ENCODE measurements around the gene MPRIP. TPM values are rescaled to one million over a fixed set of nuclear protein-coding genes. Genes with fewer than 3 reads are reported as not detected.

Gene MPRIP
- total RNA-seq, 4 donors from 2014 or later, result 68.7 to 168 (median 99.7) TPM

DNA sequence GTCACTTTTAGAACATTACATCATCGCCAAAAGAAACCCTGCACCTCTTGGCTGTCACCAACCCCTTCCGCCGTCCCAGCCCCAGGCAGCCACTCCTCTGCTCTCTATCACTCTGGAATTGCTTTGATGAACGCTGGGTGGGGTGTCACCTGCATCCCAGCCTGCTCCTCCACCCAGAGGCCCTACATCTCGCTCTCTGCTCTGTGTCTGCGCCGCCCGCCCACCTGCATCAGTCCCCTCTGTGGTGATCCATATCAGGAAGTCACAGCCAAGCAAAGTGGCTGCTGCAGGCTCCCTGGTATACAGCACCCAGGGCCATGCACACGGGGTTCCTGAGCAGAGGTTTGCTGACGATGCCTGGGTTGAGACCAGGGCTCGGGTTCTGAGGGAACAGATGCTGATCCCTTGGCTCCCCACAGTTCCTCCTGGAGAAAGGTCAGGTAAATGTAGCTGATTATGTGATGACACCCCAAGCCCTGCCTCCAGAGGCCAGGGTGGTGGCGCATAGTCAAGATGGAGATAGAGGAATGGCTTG, 30.8 kb downstream of the MPRIP start:
- no peak for TF ChIP-seq CTCF (IDR thresholded peaks at IDR 0.05; ENCODE audit: low read depth)

- no peak for TF ChIP-seq CTCF (IDR thresholded peaks at IDR 0.05; ENCODE audit: low read depth)
Measured at GRCh38 chr17:17073581-17074403, 31.5 kb downstream of the MPRIP start.

GRCh38 chr17:17075125-17075781, 33.0 kb downstream of the MPRIP start:
- TF ChIP-seq CTCF (IDR thresholded peaks at IDR 0.05; ENCODE audit: low read depth), result no peak

DNA sequence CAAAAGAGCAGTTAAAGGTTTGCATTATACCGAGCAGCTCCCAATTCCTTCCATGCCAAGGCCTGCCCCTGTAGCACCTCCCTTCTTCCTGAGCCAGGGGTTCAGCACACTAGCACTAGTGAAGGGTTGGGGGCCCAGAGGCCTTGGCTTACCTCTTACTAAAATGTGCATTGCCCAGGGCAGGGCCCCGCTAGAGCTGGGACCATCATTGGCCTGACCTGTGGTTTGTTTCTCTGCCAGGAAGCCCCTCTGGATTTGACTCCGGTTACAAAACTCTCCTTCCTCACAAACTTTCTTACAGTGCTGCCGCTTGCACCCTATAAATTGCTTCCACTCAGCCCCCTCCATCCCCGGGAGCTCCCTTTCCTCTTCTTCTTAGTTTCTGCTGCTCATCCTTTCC, 33.8 kb downstream of the MPRIP start:
- TF ChIP-seq CTCF (IDR thresholded peaks at IDR 0.05; ENCODE audit: low read depth), result no peak

- TF ChIP-seq CTCF (IDR thresholded peaks at IDR 0.05; ENCODE audit: low read depth), result no peak
Measured at GRCh38 chr17:17077101-17077500, 34.8 kb downstream of the MPRIP start.

- no peak for TF ChIP-seq CTCF (IDR thresholded peaks at IDR 0.05; ENCODE audit: low read depth)
Measured at GRCh38 chr17:17077861-17078732, 35.8 kb downstream of the MPRIP start.

Measured in subcutaneous adipose tissue (tissue), 4 donors.